HG02852 (cell line): ENCODE measurements around the gene SMCO3.
"Not testable (repeated sequence)": the region's sequence is repeated elsewhere in the genome, so short reads cannot be mapped to it uniquely, and the experiment has no call there.

Experiments
- ATAC-seq: cut with Tn5 transposase; IDR thresholded peaks from one replicate; pipeline ENCODE4 v1.9.1; 2021; ENCODE audit warnings: mild to moderate bottlenecking, moderate library complexity; ENCODE audit not compliant: unreplicated experiment

The SMCO3 gene

GRCh38 chr12:14776236-14776961 is 37.6 kb downstream of the SMCO3 start:
- no peak for ATAC-seq

- ATAC-seq = no peak
Measured at GRCh38 chr12:14775636-14775980, 38.4 kb downstream of the SMCO3 start.

- ATAC-seq = no peak
Measured at GRCh38 chr12:14774906-14775635, 38.9 kb downstream of the SMCO3 start.

GRCh38 chr12:14774074-14774905 is 39.7 kb downstream of the SMCO3 start:
- ATAC-seq = peak; percentile 56

GRCh38 chr12:14773685-14774073 is 40.3 kb downstream of the SMCO3 start:
- peak; percentile 17 for ATAC-seq

GRCh38 chr12:14772946-14773345 is 41.0 kb downstream of the SMCO3 start:
- no peak for ATAC-seq

- no peak for ATAC-seq
Measured at GRCh38 chr12:14771651-14772137, 42.3 kb downstream of the SMCO3 start.

GRCh38 chr12:14770496-14771461 is 43.2 kb downstream of the SMCO3 start:
- ATAC-seq = peak; percentile 17

- ATAC-seq = peak; percentile 36
Measured at GRCh38 chr12:14769969-14770495, 44.0 kb downstream of the SMCO3 start.

- ATAC-seq = no peak
Measured at GRCh38 chr12:14769466-14769968, 44.5 kb downstream of the SMCO3 start.

- no peak for ATAC-seq
Measured at GRCh38 chr12:14768823-14769405, 45.1 kb downstream of the SMCO3 start.

GRCh38 chr12:14767617-14768016 is 46.4 kb downstream of the SMCO3 start:
- ATAC-seq = no peak

GRCh38 chr12:14766649-14767215 is 47.2 kb downstream of the SMCO3 start:
- ATAC-seq = no peak

- not testable (repeated sequence) for ATAC-seq
Measured at GRCh38 chr12:14766020-14766419, 48.0 kb downstream of the SMCO3 start.

GRCh38 chr12:14765398-14765797 is 48.6 kb downstream of the SMCO3 start:
- no peak for ATAC-seq

- ATAC-seq = not testable (repeated sequence)
Measured at GRCh38 chr12:14759711-14760280, 54.2 kb downstream of the SMCO3 start.

GRCh38 chr12:14756334-14757143 is 57.4 kb downstream of the SMCO3 start:
- no peak for ATAC-seq
